ENCODE results near the gene CD82. TPM values are rescaled to one million over a fixed set of nuclear protein-coding genes. Genes with fewer than 3 reads are reported as not detected.
"Not testable (repeated sequence)": the region's sequence is repeated elsewhere in the genome, so short reads cannot be mapped to it uniquely, and the experiment has no call there.

The CD82 gene
- total RNA-seq, 2 experiments from 2014 or later: 289 to 319 TPM

GRCh38 chr11:44654057-44654456 lies 88.6 kb downstream of the CD82 start:
- no peak for ATAC-seq
- ChIA-PET POLR2A (interaction anchor here (0.7 kb wide), 1 partner anchor 174 kb away, joined by 3 read pairs; no protein-coding TSS in a partner anchor), CTCF (interaction anchor here (0.7 kb wide), 1 partner anchor 282 kb away, joined by 3 read pairs; no protein-coding TSS in a partner anchor)
- Mint-ChIP-seq H3K9me3 (no peaks in the 10 kb centered on the region), H3K4me3 (no peak overlapping the region), H3K27ac (no peak overlapping the region), H3K27me3 (peaks cover 11% of the 10 kb centered on the region), H3K4me1 (ENCODE audit: low read depth) (no peaks in the 10 kb centered on the region), H3K36me3 (ENCODE audit: low read depth) (no peaks in the 10 kb centered on the region)
- DNase-seq: no peak
- TF ChIP-seq CTCF (IDR thresholded peaks at IDR 0.05): no peak
- intact Hi-C loops (cut with micrococcal nuclease): no loop called here

- no peak for TF ChIP-seq CTCF (IDR thresholded peaks at IDR 0.05)
- ChIA-PET CTCF (interaction anchor here (0.7 to 1.1 kb wide), 2 partner anchors 18 to 282 kb away, joined by 3 read pairs; no protein-coding TSS in a partner anchor), POLR2A (interaction anchor here (0.7 kb wide), 1 partner anchor 173 kb away, joined by 3 read pairs; no protein-coding TSS in a partner anchor)
- Mint-ChIP-seq H3K27ac (no peak overlapping the region), H3K36me3 (ENCODE audit: low read depth) (no peaks in the 10 kb centered on the region), H3K27me3 (peaks cover 8% of the 10 kb centered on the region), H3K4me1 (ENCODE audit: low read depth) (no peaks in the 10 kb centered on the region), H3K9me3 (no peaks in the 10 kb centered on the region), H3K4me3 (no peak overlapping the region)
- intact Hi-C loops (cut with micrococcal nuclease): no loop called here
- ATAC-seq (no peak), DNase-seq (no peak)
Measured at GRCh38 chr11:44654596-44654995, 89.1 kb downstream of the CD82 start.

GRCh38 chr11:44657836-44658505 lies 92.5 kb downstream of the CD82 start:
- H3K27ac Mint-ChIP-seq: no peak overlapping the region
- no peaks in the 10 kb centered on the region for H3K27me3 Mint-ChIP-seq
- ATAC-seq (no peak), DNase-seq (no peak)
- peaks cover 3% of the 10 kb centered on the region for H3K9me3 Mint-ChIP-seq
- peaks cover 3% of the 10 kb centered on the region for H3K4me1 Mint-ChIP-seq (ENCODE audit: low read depth)
- no peak for TF ChIP-seq CTCF (IDR thresholded peaks at IDR 0.05)
- intact Hi-C loops (cut with micrococcal nuclease): no loop called here
- ChIA-PET POLR2A (no interaction called here), CTCF (no interaction called here)
- H3K36me3 Mint-ChIP-seq (ENCODE audit: low read depth): no peaks in the 10 kb centered on the region
- no peak overlapping the region for H3K4me3 Mint-ChIP-seq

- no peak overlapping the region for H3K4me3 Mint-ChIP-seq
- H3K36me3 Mint-ChIP-seq (ENCODE audit: low read depth): no peaks in the 10 kb centered on the region
- peaks cover 3% of the 10 kb centered on the region for H3K4me1 Mint-ChIP-seq (ENCODE audit: low read depth)
- DNase-seq: peak; percentile 33
- no peak for ATAC-seq
- H3K9me3 Mint-ChIP-seq: peaks cover 3% of the 10 kb centered on the region
- ChIA-PET POLR2A (no interaction called here), CTCF (no interaction called here)
- H3K27ac Mint-ChIP-seq: no peak overlapping the region
- no peak for TF ChIP-seq CTCF (IDR thresholded peaks at IDR 0.05)
- intact Hi-C loops (cut with micrococcal nuclease): no loop called here
- H3K27me3 Mint-ChIP-seq: no peaks in the 10 kb centered on the region
Measured at GRCh38 chr11:44658506-44658850, 93.0 kb downstream of the CD82 start.

- H3K4me1 Mint-ChIP-seq (ENCODE audit: low read depth): peaks cover 3% of the 10 kb centered on the region
- H3K27me3 Mint-ChIP-seq: no peaks in the 10 kb centered on the region
Measured at GRCh38 chr11:44659641-44660040, 94.2 kb downstream of the CD82 start.

GRCh38 chr11:44660535-44660934 lies 95.1 kb downstream of the CD82 start:
- H3K36me3 Mint-ChIP-seq (ENCODE audit: low read depth); ATAC-seq; intact Hi-C loops (cut with micrococcal nuclease); H3K4me3 Mint-ChIP-seq; DNase-seq; H3K27me3 Mint-ChIP-seq; H3K27ac Mint-ChIP-seq; H3K4me1 Mint-ChIP-seq (ENCODE audit: low read depth); H3K9me3 Mint-ChIP-seq: not testable (repeated sequence)
- CTCF ChIA-PET: interaction anchor here (0.7 kb wide), 1 partner anchor 115 kb away, joined by 3 read pairs; no protein-coding TSS in a partner anchor
- POLR2A ChIA-PET: interaction anchor here (0.6 kb wide), 1 partner anchor 532 kb away, joined by 3 read pairs; no protein-coding TSS in a partner anchor

More at GRCh38 chr11:44659641-44660040, 94.2 kb downstream of the CD82 start:
- ChIA-PET POLR2A (no interaction called here), CTCF (no interaction called here)
- Mint-ChIP-seq H3K27ac (no peak overlapping the region), H3K4me3 (no peak overlapping the region), H3K9me3 (peaks cover 3% of the 10 kb centered on the region), H3K36me3 (ENCODE audit: low read depth) (no peaks in the 10 kb centered on the region)
- no peak for TF ChIP-seq CTCF (IDR thresholded peaks at IDR 0.05)
- intact Hi-C loops (cut with micrococcal nuclease): no loop called here
- no peak for ATAC-seq
- DNase-seq: no peak

Measured in activated CD8-positive, alpha-beta T cell treated with anti-CD3 and anti-CD28 coated beads for 36 hours (primary cell).